Activated B cell treated with CpG ODN at 0.5 μM for 24 hours (primary cell): Measurements from ENCODE around the gene APBB2. TPM values are rescaled to one million over a fixed set of nuclear protein-coding genes. Genes with fewer than 3 reads are reported as not detected.

ENCODE experiments used
- ATAC-seq: fragments of 200-7000 bp; cut with Tn5 transposase; one replicate; pipeline ENCODE4 v1.10.0; 2021; ENCODE audit warnings: low read depth, mild to moderate bottlenecking, moderate library complexity
- CTCF ChIA-PET: fragments of 350-600 bp; sonication (Branson Sonifier 250); formaldehyde crosslinking; loops from one replicate; lab custom pipeline; 2021; ENCODE audit warnings: antibody characterized with exemption; lab: Charles Lee
- POLR2A ChIA-PET: fragments of 350-600 bp; sonication (Branson Sonifier 250); formaldehyde crosslinking; loops from one replicate; lab custom pipeline; 2021; ENCODE audit warnings: antibody characterized with exemption; lab: Charles Lee
- DNase-seq: peaks from one replicate; pipeline ENCODE4 v3.0.0; 2022
- H3K27ac Mint-ChIP-seq: one replicate; pipeline ENCODE4 v1.8.0; 2020; ENCODE audit warnings: mixed read lengths
- H3K27me3 Mint-ChIP-seq: one replicate; pipeline ENCODE4 v1.8.0; 2021; ENCODE audit warnings: mixed read lengths
- H3K36me3 Mint-ChIP-seq: one replicate; pipeline ENCODE4 v1.8.0; 2021; ENCODE audit warnings: low read depth, mixed read lengths
- H3K4me1 Mint-ChIP-seq: one replicate; pipeline ENCODE4 v1.8.0; 2021; ENCODE audit warnings: mixed read lengths
- H3K4me3 Mint-ChIP-seq: one replicate; pipeline ENCODE4 v1.8.0; 2020; ENCODE audit warnings: mild to moderate bottlenecking, mixed read lengths
- H3K9me3 Mint-ChIP-seq: one replicate; pipeline ENCODE4 v1.8.0; 2020; ENCODE audit warnings: mixed read lengths
- CTCF ChIP-seq: fragments of 200-600 bp; IDR thresholded peaks from one replicate; pipeline ENCODE4 v1.8.0; 2022; ENCODE audit warnings: antibody characterized with exemption, mild to moderate bottlenecking
- intact Hi-C: fragments of 100-400 bp; cut with micrococcal nuclease; formaldehyde crosslinking; loops from one replicate; pipeline ENCODE4 v1.15.1; 2024
- total RNA-seq: library from RNA; stranded (reverse); gene quantifications from 2 replicates; pipeline ENCODE4 v1.2.3, GENCODE V29; 2022

APBB2 gene
- total RNA-seq, 1 donor from 2014 or later = 3.7 TPM

- no peaks in the 10 kb centered on the region for H3K36me3 Mint-ChIP-seq
- H3K4me3 Mint-ChIP-seq = no peak overlapping the region
- H3K4me1 Mint-ChIP-seq = no peaks in the 10 kb centered on the region
- ChIA-PET POLR2A (no interaction called here), CTCF (no interaction called here)
- no peak for TF ChIP-seq CTCF
- intact Hi-C loops = no loop called here
- ATAC-seq = no peak
- H3K9me3 Mint-ChIP-seq = peaks cover 3% of the 10 kb centered on the region
- H3K27me3 Mint-ChIP-seq = peaks cover 2% of the 10 kb centered on the region
- DNase-seq = no peak
- no peak overlapping the region for H3K27ac Mint-ChIP-seq
These were observed 133.4 kb downstream of the APBB2 start for GRCh38 chr4:41080976-41081375.

- H3K9me3 Mint-ChIP-seq = no peaks in the 10 kb centered on the region
- H3K4me3 Mint-ChIP-seq = no peak overlapping the region
- H3K4me1 Mint-ChIP-seq = no peaks in the 10 kb centered on the region
- ATAC-seq = no peak
- ChIA-PET POLR2A (no interaction called here), CTCF (no interaction called here)
- H3K27ac Mint-ChIP-seq = no peak overlapping the region
- DNase-seq = no peak
- no peak for TF ChIP-seq CTCF
- no peaks in the 10 kb centered on the region for H3K36me3 Mint-ChIP-seq
- H3K27me3 Mint-ChIP-seq = no peaks in the 10 kb centered on the region
- intact Hi-C loops = no loop called here
These were observed 134.3 kb downstream of the APBB2 start for GRCh38 chr4:41079881-41080560.

- ChIA-PET POLR2A (no interaction called here), CTCF (no interaction called here)
- no peak for TF ChIP-seq CTCF
These were observed 136.7 kb downstream of the APBB2 start for GRCh38 chr4:41077628-41078027.

GRCh38 chr4:41076481-41076880 lies 137.9 kb downstream of the APBB2 start:
- ATAC-seq (no peak), DNase-seq (no peak)
- no peak for TF ChIP-seq CTCF
- H3K9me3 Mint-ChIP-seq = no peaks in the 10 kb centered on the region
- intact Hi-C loops = no loop called here
- CTCF ChIA-PET = no interaction called here
- POLR2A ChIA-PET = no interaction called here
- H3K36me3 Mint-ChIP-seq = no peaks in the 10 kb centered on the region
- H3K4me3 Mint-ChIP-seq = no peak overlapping the region
- no peaks in the 10 kb centered on the region for H3K4me1 Mint-ChIP-seq
- H3K27ac Mint-ChIP-seq = no peak overlapping the region
- H3K27me3 Mint-ChIP-seq = peaks cover 2% of the 10 kb centered on the region

More at GRCh38 chr4:41077628-41078027, 136.7 kb downstream of the APBB2 start:
- no peak for ATAC-seq
- Mint-ChIP-seq H3K36me3 (no peaks in the 10 kb centered on the region), H3K4me1 (no peaks in the 10 kb centered on the region), H3K9me3 (no peaks in the 10 kb centered on the region), H3K27me3 (peaks cover 2% of the 10 kb centered on the region), H3K4me3 (no peak overlapping the region), H3K27ac (no peak overlapping the region)
- DNase-seq = no peak
- intact Hi-C loops = no loop called here

- CTCF ChIA-PET = no interaction called here
- no peak overlapping the region for H3K4me3 Mint-ChIP-seq
- H3K27ac Mint-ChIP-seq = no peak overlapping the region
- H3K36me3 Mint-ChIP-seq = no peaks in the 10 kb centered on the region
- TF ChIP-seq CTCF = no peak
- H3K4me1 Mint-ChIP-seq = no peaks in the 10 kb centered on the region
- peaks cover 2% of the 10 kb centered on the region for H3K27me3 Mint-ChIP-seq
- H3K9me3 Mint-ChIP-seq = no peaks in the 10 kb centered on the region
- POLR2A ChIA-PET = no interaction called here
- DNase-seq (no peak), ATAC-seq (no peak)
- intact Hi-C loops = no loop called here
These were observed 140.1 kb downstream of the APBB2 start for GRCh38 chr4:41074215-41074614.
